Muscle of leg (tissue), 16 donors: ENCODE data around the gene KCTD8. TPM values are rescaled to one million over a fixed set of nuclear protein-coding genes. Genes with fewer than 3 reads are reported as not detected.

Source experiments
- DNase-seq: peaks from one replicate; pipeline ENCODE4 v3.0.0; 2013
- H3K27ac ChIP-seq: one replicate; pipeline ENCODE4 v1.5.1; 2013; ENCODE audit warnings: mild to moderate bottlenecking, low read length, control low read depth
- H3K27me3 ChIP-seq: one replicate; pipeline ENCODE4 v1.6.1; 2013; ENCODE audit warnings: low read length; ENCODE audit not compliant: control insufficient read depth, insufficient read depth
- H3K36me3 ChIP-seq: one replicate; pipeline ENCODE4 v1.6.1; 2013; ENCODE audit warnings: low read length; ENCODE audit not compliant: control insufficient read depth, insufficient read depth
- H3K4me1 ChIP-seq: one replicate; pipeline ENCODE4 v1.6.1; 2013; ENCODE audit warnings: low read length; ENCODE audit not compliant: control insufficient read depth, insufficient read depth
- H3K4me3 ChIP-seq: one replicate; pipeline ENCODE4 v1.5.1; 2013; ENCODE audit warnings: low read length, control low read depth
- H3K9me3 ChIP-seq: replicated peaks from 2 replicates; pipeline ENCODE4 v1.6.1; 2013; ENCODE audit warnings: low read depth, low read length; ENCODE audit not compliant: control insufficient read depth
- WGBS: methylation state at CpG from one replicate; pipeline ENCODE4 v1.1.5; 2013; ENCODE audit warnings: missing lambda C conversion rate; ENCODE audit not compliant: insufficient coverage; 5-methylcytosine and 5-hydroxymethylcytosine counted together
- long read RNA-seq, 11 donors: transcript quantifications; one replicate each; lab custom pipeline, GENCODE V29; 2026
- polyA plus RNA-seq, 8 donors: library from polyadenylated mRNA; unstranded; fragments of 120-200 nt; gene quantifications; one replicate each; pipeline versions ENCODE4 v1.2.1 to v1.2.3, GENCODE V29; 2013; ENCODE audit warnings: inconsistent platforms in 1 of 8, low replicate concordance in 1 of 8; ENCODE audit not compliant: insufficient read length in 8 of 8, insufficient read depth in 1 of 8
- total RNA-seq: library from RNA; stranded (reverse); fragments of 120-200 nt; gene quantifications from one replicate; pipeline ENCODE4 v1.2.4, GENCODE V29; 2013

Gene KCTD8
- total RNA-seq (0.09 TPM), polyA plus RNA-seq (under 1 TPM in 6 of 8 donors, not detected in 2; 0.05 to 0.47 (median 0.20) TPM)
- long read RNA-seq, donor 1: 0 reads
- long read RNA-seq, donor 2: 0 reads
- long read RNA-seq, donor 3: 0 reads
- long read RNA-seq, donor 4: 0 reads
- long read RNA-seq, donor 5: 0 reads
- long read RNA-seq, donor 6: 0 reads
- long read RNA-seq, donor 7: 0 reads
- long read RNA-seq, donor 8: 0 reads
- long read RNA-seq, donor 9: 0 reads
- long read RNA-seq, donor 10: 0 reads
- long read RNA-seq, donor 11: 0 reads

- H3K27ac ChIP-seq: no peak within 1 kb of the TSS
- peak within 1 kb of the TSS; percentile 46 for H3K4me3 ChIP-seq
- under 1% methylated on average over 71 of the region's 74 CpGs for WGBS
- H3K4me1 ChIP-seq: peaks cover 17% of the 10 kb centered on the region
- no peaks in the 10 kb centered on the region for H3K9me3 ChIP-seq
- peak; percentile 91 for DNase-seq
- H3K27me3 ChIP-seq: peaks cover 33% of the 10 kb centered on the region
- no peaks in the 10 kb centered on the region for H3K36me3 ChIP-seq
Measured at GRCh38 chr4:44448521-44449461, at the start of gene KCTD8. Gene KCTD8 (minus strand): TSS chr4:44448809.

DNA sequence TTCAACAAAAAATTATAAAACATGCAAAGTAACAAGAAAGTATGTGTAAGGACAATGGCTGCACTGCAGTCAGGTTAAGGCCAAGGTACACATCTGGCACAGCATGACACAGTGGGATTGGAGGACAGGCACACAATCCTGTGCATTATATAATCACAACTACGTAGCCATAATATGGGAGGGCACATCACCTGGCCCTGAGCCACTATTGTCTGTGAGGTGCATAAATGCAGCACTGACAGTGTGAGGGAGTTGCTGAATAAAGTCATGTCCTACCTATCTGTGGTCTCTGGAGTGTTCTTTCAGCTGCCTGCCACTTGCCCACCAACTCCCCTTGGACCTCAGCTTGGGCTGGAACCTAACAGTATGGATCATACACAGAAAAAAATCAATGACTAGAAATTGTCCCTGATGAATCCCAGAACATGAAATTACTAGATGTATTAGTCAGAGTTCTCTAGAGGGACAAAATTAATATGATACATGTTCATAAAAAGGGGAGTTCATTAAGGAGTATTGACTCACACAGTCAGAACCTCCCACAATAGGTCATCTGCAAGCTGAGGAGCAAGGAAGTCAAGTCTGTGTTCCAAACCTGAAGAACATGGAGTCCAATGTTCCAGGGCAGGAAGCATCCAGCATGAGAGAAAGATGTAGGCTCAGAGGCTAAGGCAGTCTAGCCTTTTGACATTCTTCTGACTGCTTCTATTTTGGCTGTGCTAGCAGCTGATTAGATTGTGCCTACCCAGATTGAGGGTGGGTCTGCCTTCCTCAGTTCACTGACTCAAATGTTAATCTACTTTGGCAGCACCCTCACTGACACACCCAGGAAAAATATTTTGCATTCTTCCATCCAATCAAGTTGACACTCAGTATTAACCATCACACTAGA lies 46.4 kb upstream of the KCTD8 start:
- H3K36me3 ChIP-seq: no peaks in the 10 kb centered on the region
- H3K27ac ChIP-seq: no peak overlapping the region
- DNase-seq: no peak
- no CpG with 5 or more reads among the region's 1 CpG for WGBS
- no peaks in the 10 kb centered on the region for H3K9me3 ChIP-seq
- H3K4me3 ChIP-seq: no peak overlapping the region
- no peaks in the 10 kb centered on the region for H3K27me3 ChIP-seq
- H3K4me1 ChIP-seq: no peaks in the 10 kb centered on the region

DNA sequence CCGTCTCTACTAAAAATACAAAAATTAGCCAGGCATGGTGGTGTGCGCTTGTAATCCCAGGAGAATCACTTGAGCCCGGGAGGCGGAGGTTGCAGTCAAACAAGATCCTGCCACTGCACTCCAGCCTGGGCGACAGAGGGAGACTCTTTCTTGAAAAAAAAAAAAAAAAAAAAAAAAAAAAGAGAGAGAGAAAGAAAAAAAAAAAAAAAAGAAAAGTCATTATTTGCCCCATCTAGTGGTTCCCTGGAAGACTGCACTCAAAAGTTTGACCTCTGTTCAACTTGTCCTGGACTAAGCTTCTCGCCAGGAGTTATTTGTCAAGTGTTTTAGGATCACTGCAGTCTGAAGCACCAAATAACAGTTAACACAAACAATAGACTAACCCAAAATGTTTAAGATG lies 45.3 kb upstream of the KCTD8 start:
- Histone ChIP-seq H3K27ac (no peak overlapping the region), H3K27me3 (no peaks in the 10 kb centered on the region), H3K36me3 (no peaks in the 10 kb centered on the region), H3K4me3 (no peak overlapping the region), H3K4me1 (no peaks in the 10 kb centered on the region), H3K9me3 (no peaks in the 10 kb centered on the region)
- peak; percentile 5 for DNase-seq
- no CpG with 5 or more reads among the region's 6 CpGs for WGBS

- no peak overlapping the region for H3K27ac ChIP-seq
- no peak overlapping the region for H3K4me3 ChIP-seq
- no peaks in the 10 kb centered on the region for H3K36me3 ChIP-seq
- H3K4me1 ChIP-seq: no peaks in the 10 kb centered on the region
- DNase-seq: no peak
- no CpG with 5 or more reads among the region's 3 CpGs for WGBS
- peaks cover 6% of the 10 kb centered on the region for H3K9me3 ChIP-seq
- H3K27me3 ChIP-seq: no peaks in the 10 kb centered on the region
Measured at GRCh38 chr4:44487341-44487740, 38.7 kb upstream of the KCTD8 start.

GRCh38 chr4:44479731-44480130 lies 31.1 kb upstream of the KCTD8 start:
- no peak for DNase-seq
- Histone ChIP-seq H3K4me3 (no peak overlapping the region), H3K27ac (no peak overlapping the region), H3K4me1 (no peaks in the 10 kb centered on the region), H3K36me3 (no peaks in the 10 kb centered on the region), H3K9me3 (no peaks in the 10 kb centered on the region), H3K27me3 (no peaks in the 10 kb centered on the region)

DNA sequence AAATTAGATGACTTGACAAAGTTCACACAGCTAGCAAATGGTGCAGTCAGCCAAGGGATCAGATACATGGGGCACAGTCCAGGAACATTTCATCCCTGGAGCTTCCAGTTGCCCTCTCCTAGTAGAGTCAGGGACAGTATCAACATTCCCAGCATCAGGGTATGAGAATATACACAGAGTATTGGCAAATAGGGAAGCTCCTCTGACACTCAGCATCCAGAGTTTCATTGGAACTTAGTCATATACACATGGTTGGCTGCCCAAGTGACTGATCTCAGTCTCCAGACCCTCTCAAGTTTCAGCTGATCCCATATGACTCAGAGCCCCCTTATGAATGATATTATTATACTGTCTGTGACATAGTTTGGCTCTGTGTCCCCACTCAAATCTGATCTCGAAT lies 13.7 kb upstream of the KCTD8 start:
- H3K9me3 ChIP-seq: no peaks in the 10 kb centered on the region
- H3K4me1 ChIP-seq: no peaks in the 10 kb centered on the region
- no peak overlapping the region for H3K4me3 ChIP-seq
- H3K36me3 ChIP-seq: no peaks in the 10 kb centered on the region
- no CpG with 5 or more reads among the region's 1 CpG for WGBS
- no peak overlapping the region for H3K27ac ChIP-seq
- H3K27me3 ChIP-seq: no peaks in the 10 kb centered on the region
- peak; percentile 7 for DNase-seq

DNA sequence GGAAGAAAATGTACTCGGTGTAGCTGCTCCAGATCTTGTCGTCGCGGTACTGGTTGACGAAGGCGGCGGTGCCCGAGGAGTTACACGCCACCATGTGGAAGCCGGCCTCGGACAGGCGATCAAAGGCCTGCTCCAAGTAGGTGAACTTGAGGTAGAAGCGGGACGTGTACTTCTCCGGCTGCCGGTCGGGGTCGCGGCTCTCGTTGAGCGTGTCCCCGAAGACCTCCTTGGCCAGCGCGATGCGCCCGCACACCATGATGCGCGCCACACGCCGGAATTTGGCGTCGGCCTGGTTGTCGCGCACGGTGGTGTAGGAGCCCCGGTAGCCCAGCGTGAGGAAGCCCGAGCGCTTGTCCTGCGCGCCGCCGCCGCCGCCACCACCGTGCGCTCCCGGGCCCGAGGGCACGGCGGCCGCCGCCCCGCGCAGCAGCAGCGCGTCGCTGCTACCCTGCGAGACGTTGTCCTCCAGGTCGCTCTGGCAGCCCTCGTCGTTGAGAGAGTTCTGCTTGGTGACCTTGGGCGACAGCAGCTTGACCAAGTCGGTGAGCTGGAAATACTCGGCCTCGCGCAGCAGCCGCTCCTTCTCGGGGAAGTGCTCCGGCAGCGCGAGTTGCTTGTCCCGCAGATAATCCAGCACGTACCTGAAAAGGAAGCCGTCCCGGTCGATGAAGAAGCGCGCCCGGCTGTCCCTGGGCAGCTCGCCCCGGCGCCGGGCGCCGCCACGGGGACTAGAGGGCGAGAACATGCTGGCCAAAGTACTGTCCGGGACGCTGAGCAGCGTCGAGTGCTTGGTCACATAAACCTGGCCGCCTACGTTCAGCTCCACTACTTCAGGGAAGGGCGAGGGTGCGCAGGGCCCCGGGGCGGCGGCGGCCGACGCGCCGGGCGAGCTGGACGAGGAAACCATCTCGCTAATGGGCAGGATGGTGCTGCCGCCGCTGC lies 775 bp downstream of the KCTD8 start:
- WGBS: under 1% methylated on average over 110 of the region's 110 CpGs
- Histone ChIP-seq H3K36me3 (no peaks in the 10 kb centered on the region), H3K4me3 (peak overlapping the region; percentile 21), H3K9me3 (no peaks in the 10 kb centered on the region), H3K4me1 (peaks cover 17% of the 10 kb centered on the region), H3K27me3 (peaks cover 33% of the 10 kb centered on the region), H3K27ac (no peak overlapping the region)
- peak; percentile 27 for DNase-seq

GRCh38 chr4:44446801-44447562 lies 1.6 kb downstream of the KCTD8 start:
- peaks cover 17% of the 10 kb centered on the region for H3K4me1 ChIP-seq
- H3K27ac ChIP-seq: no peak overlapping the region
- H3K36me3 ChIP-seq: no peaks in the 10 kb centered on the region
- peaks cover 33% of the 10 kb centered on the region for H3K27me3 ChIP-seq
- no peak overlapping the region for H3K4me3 ChIP-seq
- under 1% methylated on average over 28 of the region's 32 CpGs for WGBS
- no peaks in the 10 kb centered on the region for H3K9me3 ChIP-seq
- DNase-seq: no peak

DNA sequence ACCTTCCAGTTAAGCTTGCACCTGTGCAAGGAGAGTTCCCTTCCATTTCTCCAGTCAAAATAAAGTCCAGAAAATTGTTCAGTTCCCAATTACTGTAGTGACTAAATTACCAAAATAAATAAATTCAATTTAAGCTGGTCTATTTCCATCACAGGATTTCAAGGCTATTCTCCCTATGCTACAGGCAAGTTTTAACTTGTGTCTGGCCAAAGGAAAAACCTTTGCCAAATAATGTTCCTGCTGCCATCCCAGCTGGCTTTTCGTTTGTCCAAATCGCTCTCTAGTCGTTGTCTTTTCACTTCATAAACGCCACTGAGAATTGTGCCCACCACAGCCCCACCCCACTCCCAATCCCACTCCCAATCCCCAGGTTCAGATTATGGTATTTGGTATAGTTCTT lies 2.4 kb downstream of the KCTD8 start:
- Histone ChIP-seq H3K27ac (no peak overlapping the region), H3K4me1 (peaks cover 17% of the 10 kb centered on the region), H3K4me3 (no peak overlapping the region), H3K27me3 (peaks cover 33% of the 10 kb centered on the region), H3K9me3 (no peaks in the 10 kb centered on the region), H3K36me3 (no peaks in the 10 kb centered on the region)
- no CpG with 5 or more reads among the region's 4 CpGs for WGBS
- DNase-seq: no peak
